ENCODE measurements around the gene SLC66A2.
A peak's percentile ranks its signal among the peaks of the same experiment; 100 is the strongest.

Gene SLC66A2

DNA sequence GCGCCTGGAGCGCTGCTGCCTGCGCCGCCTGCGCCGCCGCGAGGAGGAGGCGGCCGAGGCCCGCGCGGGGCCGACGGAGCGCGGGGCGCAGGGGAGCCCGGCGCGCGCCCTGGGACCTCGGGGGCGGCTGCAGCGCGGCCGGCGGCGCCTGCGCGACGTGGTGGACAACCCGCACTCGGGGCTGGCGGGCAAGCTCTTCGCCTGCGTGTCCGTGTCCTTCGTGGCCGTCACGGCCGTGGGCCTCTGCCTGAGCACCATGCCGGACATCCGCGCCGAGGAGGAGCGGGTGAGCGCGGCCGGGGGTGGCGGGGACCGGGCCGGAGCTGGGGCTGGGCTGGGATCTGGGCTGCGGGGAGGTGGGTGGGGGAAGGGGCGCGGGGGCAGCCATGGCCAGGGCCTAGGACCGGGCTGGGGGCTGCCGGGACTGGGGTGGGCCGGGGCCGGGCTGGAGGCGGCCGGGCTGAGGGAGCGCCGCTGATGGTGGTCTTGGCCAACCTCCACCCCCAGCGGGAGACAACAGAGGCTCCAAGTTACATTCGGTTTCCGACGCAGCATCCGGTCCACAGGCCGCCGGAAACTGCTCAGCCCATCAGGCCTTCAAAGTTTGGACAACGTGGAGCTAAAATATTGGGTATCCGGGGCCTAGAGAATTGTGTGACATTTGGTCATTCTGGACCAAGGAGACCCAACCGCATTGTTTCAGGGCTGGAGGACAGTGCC is 87.3 kb downstream of the SLC66A2 start:
- DNase-seq = no peak

- no peak for DNase-seq
Observed at GRCh38 chr18:79863161-79864005, 88.1 kb downstream of the SLC66A2 start.

DNA sequence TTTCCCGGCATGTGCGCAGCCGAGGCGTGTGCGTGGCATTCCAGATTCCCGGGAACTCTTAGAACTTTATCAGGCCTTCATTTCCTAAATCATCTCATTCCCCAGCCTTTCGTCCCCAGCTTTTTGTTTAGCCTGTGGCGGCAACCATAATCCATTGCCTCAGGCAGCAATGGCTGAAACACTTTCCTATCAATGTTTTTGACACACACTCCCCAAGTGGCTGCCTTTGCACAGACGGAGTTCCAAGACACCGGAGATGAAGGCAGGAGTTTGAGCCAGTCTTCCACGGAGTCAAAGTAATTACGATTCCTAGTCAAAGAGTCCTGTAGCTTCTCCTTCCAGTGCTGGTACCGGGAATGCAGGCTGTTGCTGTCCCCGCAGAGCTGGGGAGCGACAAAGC is 88.9 kb downstream of the SLC66A2 start:
- DNase-seq = no peak

DNA sequence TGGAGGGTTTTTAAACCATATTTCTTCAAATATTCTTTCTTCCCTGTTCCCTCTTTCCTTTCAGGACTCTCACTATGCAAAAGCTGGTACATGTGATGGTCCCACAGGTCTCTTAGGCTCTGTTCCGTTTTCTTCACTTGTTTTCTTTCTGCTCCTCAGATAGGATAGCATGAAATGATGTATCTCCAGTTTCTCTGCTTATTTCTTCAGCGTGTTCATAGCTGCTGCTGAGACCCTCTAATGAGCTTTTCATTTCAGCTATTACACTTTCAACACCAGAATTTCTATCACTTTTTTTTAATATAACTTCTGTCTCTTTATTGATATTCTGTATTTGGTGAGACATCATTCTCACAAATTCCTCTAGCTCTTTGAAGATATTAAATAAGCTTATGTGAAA is 89.8 kb downstream of the SLC66A2 start:
- no peak for DNase-seq

DNA sequence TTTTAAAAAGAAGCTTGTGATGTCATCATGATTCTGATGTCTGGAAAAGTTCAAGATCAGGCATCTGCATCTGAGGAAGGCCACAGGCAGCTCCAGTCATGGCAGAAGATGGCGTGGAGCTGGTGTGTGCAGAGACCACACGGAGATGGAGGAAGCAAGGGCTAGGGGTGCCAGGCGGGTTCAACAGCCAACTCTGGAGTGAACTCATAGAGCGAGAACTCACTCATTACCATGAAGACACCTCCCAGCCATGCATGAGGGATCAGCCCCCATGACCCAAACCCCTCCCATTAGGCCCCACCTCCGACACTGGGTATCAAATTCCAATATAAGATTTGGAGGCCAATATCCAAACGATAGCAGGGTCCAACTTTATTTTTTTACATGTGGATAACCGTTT is 92.1 kb downstream of the SLC66A2 start:
- DNase-seq = no peak

GRCh38 chr18:79857082-79857671 is 94.3 kb downstream of the SLC66A2 start:
- peak; percentile 84 for DNase-seq

GRCh38 chr18:79856119-79857007 is 95.1 kb downstream of the SLC66A2 start:
- peak; percentile 69 for DNase-seq

DNA sequence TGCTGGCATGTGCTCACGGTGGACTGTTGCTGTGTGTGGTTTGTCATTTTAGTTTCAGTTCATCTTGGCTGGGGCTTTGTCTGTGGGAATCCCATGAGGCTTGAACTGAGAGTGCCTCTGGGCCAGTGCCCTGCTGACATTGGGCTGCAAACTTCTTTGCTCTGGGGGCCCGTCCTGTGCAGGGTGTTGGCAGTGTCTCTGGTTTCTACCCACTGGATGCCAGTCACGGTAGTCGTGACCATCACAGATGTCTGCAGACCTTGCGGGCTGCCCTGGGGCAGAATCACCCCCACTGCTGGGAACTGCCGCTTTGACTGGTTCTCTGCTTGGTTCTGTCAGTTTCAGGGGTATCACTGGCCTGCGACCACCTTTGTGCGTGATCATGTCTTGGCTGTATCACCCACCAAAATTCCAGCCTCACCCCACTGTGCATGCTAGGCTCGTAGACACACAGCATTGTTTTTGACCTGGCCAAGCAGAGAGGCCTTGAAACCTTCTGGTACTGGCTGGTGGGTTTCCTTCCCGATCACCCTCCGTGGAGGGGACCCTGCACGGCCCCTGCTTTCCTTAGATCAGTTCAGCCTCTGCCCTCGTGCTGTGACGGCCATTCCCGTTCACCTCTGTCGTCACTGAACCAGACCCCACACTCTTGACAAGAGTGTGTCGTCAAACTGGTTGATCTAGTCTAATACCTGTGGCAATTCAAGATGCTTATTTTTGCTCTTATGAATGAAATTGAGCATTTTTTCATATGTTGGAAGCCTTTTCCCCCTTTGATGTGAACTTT is 96.1 kb downstream of the SLC66A2 start:
- peak; percentile 30 for DNase-seq

GRCh38 chr18:79853993-79854364 is 97.5 kb downstream of the SLC66A2 start:
- no peak for DNase-seq

GRCh38 chr18:79853303-79853992 is 98.0 kb downstream of the SLC66A2 start:
- DNase-seq = no peak

- DNase-seq = no peak
Observed at GRCh38 chr18:79852561-79853302, 98.7 kb downstream of the SLC66A2 start.

Data from DMS79 treated with DMSO at 0.1 percent for 48 hours (cell line).